Endodermal cell (in vitro differentiated cells): ENCODE results near the gene MDFIC. TPM values are rescaled to one million over a fixed set of nuclear protein-coding genes. Genes with fewer than 3 reads are reported as not detected.

Source experiments
- DNase-seq: peaks from one replicate; pipeline ENCODE4 v3.0.0-alpha.2; 2017
- H3K27ac ChIP-seq: 2 replicates; pipeline ENCODE4 v1.5.1; 2013; ENCODE audit warnings: mild to moderate bottlenecking, low read depth, low read length, moderate library complexity
- H3K27me3 ChIP-seq: 2 replicates; pipeline ENCODE4 v1.6.1; 2013; ENCODE audit warnings: mild to moderate bottlenecking, low read length, moderate library complexity; ENCODE audit not compliant: insufficient read depth, control insufficient read depth, poor library complexity, severe bottlenecking
- H3K36me3 ChIP-seq: 2 replicates; pipeline ENCODE4 v1.7.0; 2013; ENCODE audit warnings: mild to moderate bottlenecking, low read length, moderate library complexity; ENCODE audit not compliant: control insufficient read depth, insufficient read depth
- H3K4me1 ChIP-seq: one replicate; pipeline ENCODE4 v1.7.0; 2013; ENCODE audit warnings: low read length; ENCODE audit not compliant: control insufficient read depth, insufficient read depth
- H3K4me3 ChIP-seq: 2 replicates; pipeline ENCODE4 v1.5.1; 2013; ENCODE audit warnings: mild to moderate bottlenecking, low read length, moderate library complexity
- H3K9ac ChIP-seq: 2 replicates; pipeline ENCODE4 v1.6.1; 2013; ENCODE audit warnings: mild to moderate bottlenecking, low read length, moderate library complexity; ENCODE audit not compliant: poor library complexity, severe bottlenecking; ENCODE audit errors: extremely low read depth
- H3K9me3 ChIP-seq: 2 replicates; pipeline ENCODE4 v1.6.1; 2013; ENCODE audit warnings: mild to moderate bottlenecking, low read length, moderate library complexity; ENCODE audit not compliant: control insufficient read depth
- H3K27ac Mint-ChIP-seq: 2 replicates; pipeline ENCODE4 v1.8.0; 2020; ENCODE audit warnings: mixed read lengths
- H3K27me3 Mint-ChIP-seq: 2 replicates; pipeline ENCODE4 v1.8.0; 2021; ENCODE audit warnings: mild to moderate bottlenecking, mixed read lengths; ENCODE audit not compliant: insufficient read depth
- H3K36me3 Mint-ChIP-seq: 2 replicates; pipeline ENCODE4 v1.8.0; 2020; ENCODE audit warnings: low read depth, mixed read lengths
- H3K4me1 Mint-ChIP-seq: 2 replicates; pipeline ENCODE4 v1.8.0; 2020; ENCODE audit warnings: mixed read lengths
- H3K4me3 Mint-ChIP-seq: 2 replicates; pipeline ENCODE4 v1.8.0; 2020; ENCODE audit warnings: mild to moderate bottlenecking, moderate library complexity, mixed read lengths
- H3K9me3 Mint-ChIP-seq: 2 replicates; pipeline ENCODE4 v1.8.0; 2020; ENCODE audit warnings: mild to moderate bottlenecking, mixed read lengths
- CTCF ChIP-seq: fragments of 200-600 bp; sonication (generic); conservative IDR thresholded peaks from 2 replicates; pipeline ENCODE4 v1.5.0; 2021; ENCODE audit warnings: antibody characterized with exemption, mild to moderate bottlenecking
- WGBS, 2 experiments: methylation state at CpG; one replicate each; pipeline versions ENCODE4 v1.1.5 to v1.1.7; 2013; ENCODE audit warnings: missing lambda C conversion rate in 2 of 2, mixed read lengths in 1 of 2; ENCODE audit not compliant: insufficient coverage in 1 of 2, insufficient read length in 1 of 2; 5-methylcytosine and 5-hydroxymethylcytosine counted together
- total RNA-seq, 2 donors: library from RNA; stranded (reverse); fragmentation: NEBNext Ultra II Directional in 1 of 2; extraction: Animal tissue kit (Norgen Biotek cat#: 25700) in 1 of 2; gene quantifications; 2 replicates in 1 of 2; 3 replicates in 1 of 2; pipeline ENCODE4 v1.2.1, GENCODE V29; 2021

Gene MDFIC
- total RNA-seq, 2 donors from 2014 or later: 7.4 to 15.1 TPM

- Mint-ChIP-seq H3K4me3 (peak overlapping the region; percentile 84), H3K4me1 (peaks cover 10% of the 10 kb centered on the region), H3K27ac (no peak overlapping the region), H3K27me3 (peaks cover 7% of the 10 kb centered on the region), H3K36me3 (no peaks in the 10 kb centered on the region), H3K9me3 (no peaks in the 10 kb centered on the region)
- Histone ChIP-seq H3K9me3 (no peaks in the 10 kb centered on the region), H3K4me3 (peak overlapping the region; percentile 88), H3K4me1 (no peaks in the 10 kb centered on the region), H3K36me3 (no peaks in the 10 kb centered on the region), H3K27me3 (no peaks in the 10 kb centered on the region), H3K27ac (no peak overlapping the region), H3K9ac (peak overlapping the region; percentile 58)
- 6 to 13% methylated on average over 2 to 4 of the region's 4 CpGs for WGBS, 2 experiments
- no peak for DNase-seq
- no peak for TF ChIP-seq CTCF
These were observed 1.5 kb downstream of the MDFIC start for GRCh38 chr7:114923403-114923713.

GRCh38 chr7:114924038-114924712 lies 2.3 kb downstream of the MDFIC start:
- H3K27ac Mint-ChIP-seq: no peak overlapping the region
- Histone ChIP-seq H3K9me3 (no peaks in the 10 kb centered on the region), H3K4me3 (peak overlapping the region; percentile 88), H3K4me1 (no peaks in the 10 kb centered on the region), H3K36me3 (no peaks in the 10 kb centered on the region), H3K27ac (no peak overlapping the region), H3K9ac (no peak overlapping the region), H3K27me3 (no peaks in the 10 kb centered on the region)
- no peak for TF ChIP-seq CTCF
- H3K4me3 Mint-ChIP-seq: no peak overlapping the region
- H3K9me3 Mint-ChIP-seq: no peaks in the 10 kb centered on the region
- no peak for DNase-seq
- peaks cover 7% of the 10 kb centered on the region for H3K27me3 Mint-ChIP-seq
- no peaks in the 10 kb centered on the region for H3K36me3 Mint-ChIP-seq
- 86 to 91% methylated on average over 2 to 4 of the region's 4 CpGs for WGBS, 2 experiments
- peaks cover 4% of the 10 kb centered on the region for H3K4me1 Mint-ChIP-seq

GRCh38 chr7:114925434-114925833 lies 3.5 kb downstream of the MDFIC start:
- Histone ChIP-seq H3K9me3 (no peaks in the 10 kb centered on the region), H3K27me3 (no peaks in the 10 kb centered on the region), H3K4me3 (no peak overlapping the region), H3K4me1 (no peaks in the 10 kb centered on the region), H3K9ac (no peak overlapping the region), H3K27ac (no peak overlapping the region), H3K36me3 (no peaks in the 10 kb centered on the region)
- no peaks in the 10 kb centered on the region for H3K9me3 Mint-ChIP-seq
- H3K27ac Mint-ChIP-seq: no peak overlapping the region
- no peak overlapping the region for H3K4me3 Mint-ChIP-seq
- TF ChIP-seq CTCF: no peak
- no peak for DNase-seq
- H3K36me3 Mint-ChIP-seq: no peaks in the 10 kb centered on the region
- H3K4me1 Mint-ChIP-seq: peaks cover 4% of the 10 kb centered on the region
- H3K27me3 Mint-ChIP-seq: peaks cover 5% of the 10 kb centered on the region
